ENCODE measurements around the gene ARID3B. TPM values are rescaled to one million over a fixed set of nuclear protein-coding genes. Genes with fewer than 3 reads are reported as not detected.
"Not testable (repeated sequence)": the region's sequence is repeated elsewhere in the genome, so short reads cannot be mapped to it uniquely, and the experiment has no call there.

Gene ARID3B
- total RNA-seq, 5 donors from 2014 or later (not counting 1 experiment from before 2014, with no cell fraction given): 36.2 to 48.7 (median 42.9) TPM

DNA sequence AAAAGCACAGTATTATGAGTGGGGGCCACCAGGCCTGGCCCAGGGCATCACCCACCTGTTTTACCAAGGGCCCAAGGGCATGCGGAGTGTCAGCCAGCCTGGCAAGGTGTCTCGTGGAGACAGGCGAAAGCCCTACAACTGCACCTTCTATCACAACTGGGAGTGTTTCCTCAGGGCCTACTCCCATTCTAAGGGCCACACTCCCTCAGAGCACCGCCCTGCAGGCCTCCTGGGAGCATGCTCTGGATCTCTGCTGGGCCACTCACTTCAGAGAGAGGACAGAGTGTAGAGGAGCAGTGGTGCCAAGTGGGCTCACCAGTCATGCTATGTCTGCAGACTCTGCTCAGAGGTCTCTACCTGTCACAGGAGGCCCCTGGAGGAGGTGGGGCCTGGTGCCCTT lies 53.4 kb downstream of the ARID3B start:
- WGBS (ENCODE audit: insufficient coverage): 90% methylated on average over 2 of the region's 4 CpGs
- DNase-seq (no peak), ATAC-seq (replicated peaks in 1 of 4) (no peak)
- Histone ChIP-seq H3K36me3 (ENCODE audit: control insufficient read depth in 2 of 2, extremely low read depth in 1 of 2, insufficient read depth in 1 of 2, low read length in 1 of 2) (peaks cover 29 to 53% of the 10 kb centered on the region in 2 donors), H3K27ac (ENCODE audit: low read length) (no peak overlapping the region), H3K9me3 (no peaks in the 10 kb centered on the region), H3K4me1 (ENCODE audit: control insufficient read depth in 1 of 2, extremely low read depth in 1 of 2, insufficient read depth in 2 of 2, low read length in 2 of 2) (peaks cover 2 to 18% of the 10 kb centered on the region in 2 experiments), H3K27me3 (replicated peaks in 1 of 2; ENCODE audit: control insufficient read depth in 2 of 2, extremely low read depth in 1 of 2, insufficient read depth in 2 of 2, low read length in 1 of 2) (no peaks in the 10 kb centered on the region), H3K4me3 (ENCODE audit: control insufficient read depth in 1 of 2, extremely low read depth in 1 of 2, low read length in 1 of 2) (no peak overlapping the region)
- H3K36me3 Mint-ChIP-seq: peaks cover 24% of the 10 kb centered on the region
- no peak overlapping the region for H3K4me3 Mint-ChIP-seq
- POLR2A ChIA-PET: no interaction called here
- CTCF ChIA-PET: interaction anchor here in 1 of 2 donors (0.6 to 0.7 kb wide), 2 partner anchors 49 to 643 kb away, joined by 3 to 4 read pairs; no protein-coding TSS in a partner anchor
- H3K4me1 Mint-ChIP-seq: peaks cover 17 to 18% (median 18%) of the 10 kb centered on the region in 3 donors
- H3K9me3 Mint-ChIP-seq: no peaks in the 10 kb centered on the region
- H3K27ac Mint-ChIP-seq: no peak overlapping the region
- H3K27me3 Mint-ChIP-seq: no peaks in the 10 kb centered on the region

DNA sequence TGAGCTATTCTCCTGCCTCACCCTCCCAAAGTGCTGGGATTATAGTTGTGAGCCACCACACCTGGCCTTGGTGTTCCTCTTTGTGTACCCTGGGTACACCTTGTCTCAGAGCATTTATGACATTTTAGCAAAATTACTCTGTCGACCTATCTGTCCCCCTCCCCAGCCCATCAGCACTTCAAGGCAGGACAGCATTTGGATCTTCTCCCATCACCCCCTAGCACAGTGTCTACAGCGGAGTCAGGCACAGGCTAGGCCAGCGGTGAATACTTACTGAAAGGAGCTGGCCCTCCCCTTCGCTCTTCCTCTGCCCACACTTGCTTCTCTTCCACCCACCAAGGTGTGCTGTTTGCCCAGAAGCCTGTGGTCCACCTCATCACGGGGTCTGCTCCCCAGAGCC lies 54.3 kb downstream of the ARID3B start:
- POLR2A ChIA-PET: no interaction called here
- H3K36me3 ChIP-seq (ENCODE audit: control insufficient read depth in 2 of 2, extremely low read depth in 1 of 2, insufficient read depth in 1 of 2, low read length in 1 of 2): peaks cover 29 to 45% of the 10 kb centered on the region in 2 donors
- Mint-ChIP-seq H3K4me1 (peaks cover 19 to 20% (median 20%) of the 10 kb centered on the region in 3 donors), H3K27me3 (no peaks in the 10 kb centered on the region), H3K4me3 (no peak overlapping the region), H3K9me3 (no peaks in the 10 kb centered on the region), H3K36me3 (peaks cover 18% of the 10 kb centered on the region), H3K27ac (no peak overlapping the region)
- 100% methylated on average over 1 of the region's 5 CpGs for WGBS (ENCODE audit: insufficient coverage)
- no peak overlapping the region for H3K4me3 ChIP-seq (ENCODE audit: control insufficient read depth in 1 of 2, extremely low read depth in 1 of 2, low read length in 1 of 2)
- DNase-seq: no peak
- peaks cover 2 to 24% of the 10 kb centered on the region in 2 experiments for H3K4me1 ChIP-seq (ENCODE audit: control insufficient read depth in 1 of 2, extremely low read depth in 1 of 2, insufficient read depth in 2 of 2, low read length in 2 of 2)
- no peak overlapping the region for H3K27ac ChIP-seq (ENCODE audit: low read length)
- H3K9me3 ChIP-seq: no peaks in the 10 kb centered on the region
- H3K27me3 ChIP-seq (replicated peaks in 1 of 2; ENCODE audit: control insufficient read depth in 2 of 2, extremely low read depth in 1 of 2, insufficient read depth in 2 of 2, low read length in 1 of 2): no peaks in the 10 kb centered on the region
- CTCF ChIA-PET: no interaction called here
- ATAC-seq (replicated peaks in 1 of 4): no peak

DNA sequence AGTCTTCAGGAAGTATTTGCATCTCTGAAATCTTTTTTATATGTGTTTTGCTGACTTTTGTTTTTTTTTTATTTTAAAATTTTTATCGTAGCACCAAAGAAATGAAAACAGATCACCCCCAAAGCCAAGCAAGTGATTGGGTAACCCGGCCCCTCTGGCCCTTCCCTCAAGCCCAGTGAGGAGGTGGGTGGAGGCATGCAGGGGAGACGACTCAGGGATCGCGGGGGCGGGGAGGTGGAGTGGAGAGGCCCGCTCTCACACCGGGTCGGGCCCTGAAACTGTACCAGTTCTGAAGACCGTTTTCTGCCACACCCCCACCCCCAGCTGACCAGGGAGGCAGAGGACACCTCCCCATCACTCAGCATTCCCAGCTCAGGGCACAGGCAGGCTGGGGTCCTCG lies 55.7 kb downstream of the ARID3B start:
- H3K27me3 ChIP-seq (replicated peaks in 1 of 2; ENCODE audit: control insufficient read depth in 2 of 2, extremely low read depth in 1 of 2, insufficient read depth in 2 of 2, low read length in 1 of 2); H3K9me3 Mint-ChIP-seq; ATAC-seq (replicated peaks in 1 of 4); H3K4me3 Mint-ChIP-seq; POLR2A ChIA-PET; DNase-seq; H3K27me3 Mint-ChIP-seq; CTCF ChIA-PET; H3K27ac ChIP-seq (ENCODE audit: low read length); H3K9me3 ChIP-seq; H3K36me3 Mint-ChIP-seq; H3K4me3 ChIP-seq (ENCODE audit: control insufficient read depth in 1 of 2, extremely low read depth in 1 of 2, low read length in 1 of 2): not testable (repeated sequence)
- H3K36me3 ChIP-seq (ENCODE audit: control insufficient read depth in 2 of 2, extremely low read depth in 1 of 2, insufficient read depth in 1 of 2, low read length in 1 of 2): peaks cover 21 to 30% of the 10 kb centered on the region in 2 donors
- WGBS (ENCODE audit: insufficient coverage): no CpG with 5 or more reads among the region's 11 CpGs
- H3K4me1 ChIP-seq (ENCODE audit: control insufficient read depth in 1 of 2, extremely low read depth in 1 of 2, insufficient read depth in 2 of 2, low read length in 2 of 2): peaks cover 2 to 24% of the 10 kb centered on the region in 2 experiments
- peak overlapping the region in 1 of 2 donors; percentile 61 for H3K27ac Mint-ChIP-seq
- peaks cover 19 to 20% (median 20%) of the 10 kb centered on the region in 3 donors for H3K4me1 Mint-ChIP-seq

DNA sequence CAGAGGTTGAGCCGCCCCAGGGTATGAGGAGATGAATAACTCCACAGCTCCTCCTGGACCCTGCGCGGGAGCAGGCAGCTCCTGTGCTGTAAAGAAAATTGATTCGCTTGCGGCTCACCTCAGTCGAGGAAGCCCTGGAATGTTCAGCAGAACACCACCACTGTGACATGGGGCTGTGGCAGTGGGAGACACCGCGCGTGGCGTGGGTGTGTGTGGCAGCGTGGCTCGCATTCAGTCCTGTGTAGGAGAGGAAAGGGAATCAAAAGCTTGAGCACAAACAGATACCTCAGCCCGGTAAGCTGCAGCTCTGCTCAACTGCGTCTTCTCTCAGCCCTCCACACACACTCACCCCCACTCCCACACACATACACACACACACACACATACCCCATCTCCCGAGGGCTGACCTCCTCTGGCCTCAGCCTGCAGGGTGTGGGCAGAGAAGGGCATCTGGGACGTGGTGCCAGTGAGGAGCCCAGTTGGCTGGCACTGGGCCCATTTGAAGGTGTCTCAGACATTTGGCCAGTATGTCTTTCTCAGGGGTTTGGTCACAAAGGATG lies 56.2 kb downstream of the ARID3B start:
- DNase-seq; H3K27me3 ChIP-seq (replicated peaks in 1 of 2; ENCODE audit: control insufficient read depth in 2 of 2, extremely low read depth in 1 of 2, insufficient read depth in 2 of 2, low read length in 1 of 2); ATAC-seq (replicated peaks in 1 of 4); H3K9me3 ChIP-seq; H3K27ac ChIP-seq (ENCODE audit: low read length); H3K27ac Mint-ChIP-seq; H3K9me3 Mint-ChIP-seq; POLR2A ChIA-PET; H3K27me3 Mint-ChIP-seq; H3K4me3 ChIP-seq (ENCODE audit: control insufficient read depth in 1 of 2, extremely low read depth in 1 of 2, low read length in 1 of 2); H3K36me3 Mint-ChIP-seq: not testable (repeated sequence)
- peaks cover 17 to 25% of the 10 kb centered on the region in 2 donors for H3K36me3 ChIP-seq (ENCODE audit: control insufficient read depth in 2 of 2, extremely low read depth in 1 of 2, insufficient read depth in 1 of 2, low read length in 1 of 2)
- H3K4me1 ChIP-seq (ENCODE audit: control insufficient read depth in 1 of 2, extremely low read depth in 1 of 2, insufficient read depth in 2 of 2, low read length in 2 of 2): peaks cover 2 to 24% of the 10 kb centered on the region in 2 experiments
- WGBS (ENCODE audit: insufficient coverage): 95% methylated on average over 4 of the region's 16 CpGs
- CTCF ChIA-PET: interaction anchor here in 1 of 2 donors (1.7 kb wide), 1 partner anchor 17 kb away, joined by 6 read pairs; no protein-coding TSS in a partner anchor
- peaks cover 19 to 20% (median 20%) of the 10 kb centered on the region in 3 donors for H3K4me1 Mint-ChIP-seq
- peak overlapping the region in 1 of 3 donors; percentile 94 for H3K4me3 Mint-ChIP-seq

DNA sequence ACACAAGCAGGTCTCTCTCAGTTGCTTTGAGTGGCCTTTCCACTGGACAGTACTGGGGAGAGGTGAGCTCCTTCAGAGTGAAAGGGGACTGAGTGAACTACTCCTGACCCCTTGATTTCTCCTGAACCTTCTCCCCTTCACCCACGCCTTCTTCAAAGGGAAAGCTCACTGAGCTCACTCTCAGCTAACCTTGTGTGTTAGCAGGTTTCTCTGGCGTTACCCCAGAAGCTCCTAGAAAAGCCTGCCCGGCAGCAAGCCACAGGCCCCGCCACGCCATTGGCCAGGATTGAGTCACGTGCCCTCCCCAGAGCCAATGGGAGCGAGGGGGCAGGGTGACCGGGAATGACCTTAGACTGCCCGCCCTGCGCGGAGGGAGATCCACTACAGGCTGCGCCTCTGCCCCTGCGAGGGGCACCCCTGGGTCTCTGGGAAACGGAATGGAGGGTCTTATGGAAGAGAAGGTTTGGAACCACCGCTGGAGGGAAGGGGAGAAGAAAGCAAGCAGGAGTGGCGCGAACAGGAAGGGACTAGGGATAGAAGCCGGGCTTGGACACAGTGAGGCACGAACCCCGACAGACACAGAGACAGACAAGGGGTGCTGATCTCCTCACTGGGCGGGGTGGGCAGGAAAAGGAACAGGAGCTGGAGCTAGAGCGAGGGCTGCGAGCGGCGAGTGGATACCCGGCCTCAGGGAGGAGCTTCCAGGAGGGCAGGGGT lies 57.3 kb downstream of the ARID3B start:
- H3K4me3 Mint-ChIP-seq: peak overlapping the region; percentile 94 to 99 (median 99)
- no peaks in the 10 kb centered on the region for H3K27me3 Mint-ChIP-seq
- CTCF ChIA-PET: interaction anchor here in 1 of 2 donors (1.1 to 1.7 kb wide), 4 partner anchors 13 to 58 kb away, joined by 3 to 6 read pairs (median 6); partner anchors contain the start of genes ARID3B and CLK3

DNA sequence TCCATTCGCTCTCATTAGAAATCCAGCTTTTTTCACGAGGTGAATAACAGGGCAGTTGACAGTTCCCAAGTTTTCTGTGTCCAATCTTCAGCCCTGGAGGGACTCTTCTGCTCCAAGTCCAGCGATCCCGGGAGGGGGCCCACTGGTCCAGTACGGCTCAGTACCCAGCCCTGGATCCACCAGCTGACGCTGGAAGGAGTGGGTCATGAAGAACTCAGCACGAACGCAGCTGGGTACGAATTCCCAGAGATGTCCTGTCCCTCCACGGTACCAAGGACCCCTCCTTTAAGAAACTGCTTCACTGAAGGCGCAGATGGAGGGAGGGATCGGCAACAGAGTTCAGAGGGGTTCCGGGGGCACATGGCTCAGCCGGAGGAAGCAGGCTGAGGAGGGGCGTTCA lies 58.1 kb downstream of the ARID3B start:
- Mint-ChIP-seq H3K27ac (peak overlapping the region; percentile 74 to 99), H3K36me3 (peaks cover 5% of the 10 kb centered on the region), H3K4me3 (peak overlapping the region; percentile 94 to 99 (median 99)), H3K27me3 (no peaks in the 10 kb centered on the region), H3K4me1 (peaks cover 19 to 20% (median 20%) of the 10 kb centered on the region in 3 donors), H3K9me3 (no peaks in the 10 kb centered on the region)
- peaks cover 2 to 24% of the 10 kb centered on the region in 2 experiments for H3K4me1 ChIP-seq (ENCODE audit: control insufficient read depth in 1 of 2, extremely low read depth in 1 of 2, insufficient read depth in 2 of 2, low read length in 2 of 2)
- H3K27me3 ChIP-seq (replicated peaks in 1 of 2; ENCODE audit: control insufficient read depth in 2 of 2, extremely low read depth in 1 of 2, insufficient read depth in 2 of 2, low read length in 1 of 2): no peaks in the 10 kb centered on the region
- H3K9me3 ChIP-seq: no peaks in the 10 kb centered on the region
- peak overlapping the region; percentile 85 to 86 for H3K4me3 ChIP-seq (ENCODE audit: control insufficient read depth in 1 of 2, extremely low read depth in 1 of 2, low read length in 1 of 2)
- POLR2A ChIA-PET: interaction anchor here in 1 of 2 donors (0.5 kb wide), 1 partner anchor 298 kb away, joined by 3 read pairs; no protein-coding TSS in a partner anchor
- DNase-seq (no peak), ATAC-seq (replicated peaks in 1 of 4) (no peak)
- CTCF ChIA-PET: interaction anchor here in 1 of 2 donors (1.1 to 1.7 kb wide), 4 partner anchors 13 to 59 kb away, joined by 3 to 6 read pairs (median 6); partner anchors contain the start of genes ARID3B and CLK3
- peak overlapping the region; percentile 75 for H3K27ac ChIP-seq (ENCODE audit: low read length)
- 94% methylated on average over 13 of the region's 15 CpGs for WGBS (ENCODE audit: insufficient coverage)
- H3K36me3 ChIP-seq (ENCODE audit: control insufficient read depth in 2 of 2, extremely low read depth in 1 of 2, insufficient read depth in 1 of 2, low read length in 1 of 2): peaks cover 4 to 9% of the 10 kb centered on the region in 2 donors

More for the DNA sequence above, 57.3 kb downstream of the ARID3B start:
- WGBS (ENCODE audit: insufficient coverage): 0% methylated on average over 26 of the region's 26 CpGs
- no peaks in the 10 kb centered on the region for H3K9me3 Mint-ChIP-seq
- ATAC-seq (replicated peaks in 1 of 4) (peak; percentile 94 to 98 (median 96)), DNase-seq (peak; percentile 64 to 88 (median 81))
- peaks cover 2 to 24% of the 10 kb centered on the region in 2 experiments for H3K4me1 ChIP-seq (ENCODE audit: control insufficient read depth in 1 of 2, extremely low read depth in 1 of 2, insufficient read depth in 2 of 2, low read length in 2 of 2)
- no peaks in the 10 kb centered on the region for H3K27me3 ChIP-seq (replicated peaks in 1 of 2; ENCODE audit: control insufficient read depth in 2 of 2, extremely low read depth in 1 of 2, insufficient read depth in 2 of 2, low read length in 1 of 2)
- H3K36me3 Mint-ChIP-seq: peaks cover 9% of the 10 kb centered on the region
- peaks cover 12 to 15% of the 10 kb centered on the region in 2 donors for H3K36me3 ChIP-seq (ENCODE audit: control insufficient read depth in 2 of 2, extremely low read depth in 1 of 2, insufficient read depth in 1 of 2, low read length in 1 of 2)
- H3K27ac ChIP-seq (ENCODE audit: low read length): peak overlapping the region; percentile 75
- peak overlapping the region; percentile 85 to 86 for H3K4me3 ChIP-seq (ENCODE audit: control insufficient read depth in 1 of 2, extremely low read depth in 1 of 2, low read length in 1 of 2)
- no peaks in the 10 kb centered on the region for H3K9me3 ChIP-seq
- H3K4me1 Mint-ChIP-seq: peaks cover 19 to 20% (median 20%) of the 10 kb centered on the region in 3 donors
- POLR2A ChIA-PET: interaction anchor here (0.5 to 1.0 kb wide), 4 partner anchors 17 to 299 kb away, joined by 3 to 4 read pairs (median 3); no protein-coding TSS in a partner anchor
- H3K27ac Mint-ChIP-seq: peak overlapping the region; percentile 99
